HG03460 (cell line): ENCODE measurements around the gene KIAA0930.
A peak's percentile ranks its signal among the peaks of the same experiment; 100 is the strongest.

Experiments used
- ATAC-seq: cut with Tn5 transposase; IDR thresholded peaks from one replicate; pipeline ENCODE4 v1.9.1; 2021; ENCODE audit not compliant: unreplicated experiment

KIAA0930 gene

GRCh38 chr22:45238957-45239680 is 1.6 kb downstream of the KIAA0930 start:
- no peak for ATAC-seq

GRCh38 chr22:45238076-45238956 is 2.4 kb downstream of the KIAA0930 start:
- no peak for ATAC-seq

GRCh38 chr22:45237065-45237990 is 3.4 kb downstream of the KIAA0930 start:
- no peak for ATAC-seq

GRCh38 chr22:45235851-45236342 is 4.8 kb downstream of the KIAA0930 start:
- ATAC-seq = no peak

- ATAC-seq = peak; percentile 74
Observed at GRCh38 chr22:45235101-45235777, 5.5 kb downstream of the KIAA0930 start.

- no peak for ATAC-seq
Observed at GRCh38 chr22:45233827-45234226, 6.9 kb downstream of the KIAA0930 start.

- ATAC-seq = no peak
Observed at GRCh38 chr22:45233386-45233785, 7.3 kb downstream of the KIAA0930 start.

- no peak for ATAC-seq
Observed at GRCh38 chr22:45231293-45231692, 9.4 kb downstream of the KIAA0930 start.

- ATAC-seq = no peak
Observed at GRCh38 chr22:45230026-45230721, 10.5 kb downstream of the KIAA0930 start.

- ATAC-seq = no peak
Observed at GRCh38 chr22:45229181-45229580, 11.5 kb downstream of the KIAA0930 start.

GRCh38 chr22:45228401-45228754 is 12.3 kb downstream of the KIAA0930 start:
- no peak for ATAC-seq

GRCh38 chr22:45227645-45228400 is 12.9 kb downstream of the KIAA0930 start:
- ATAC-seq = no peak

GRCh38 chr22:45226503-45227186 is 14.0 kb downstream of the KIAA0930 start:
- no peak for ATAC-seq

- ATAC-seq = no peak
Observed at GRCh38 chr22:45225732-45226502, 14.8 kb downstream of the KIAA0930 start.

GRCh38 chr22:45224988-45225731 is 15.5 kb downstream of the KIAA0930 start:
- no peak for ATAC-seq

GRCh38 chr22:45224331-45224730 is 16.4 kb downstream of the KIAA0930 start:
- no peak for ATAC-seq
